Peyer's patch (tissue), 4 donors: ENCODE data around the gene SLX4.

ENCODE experiments used
- POLR2A ChIP-seq, 2 donors: fragments of 450-650 bp; IDR thresholded peaks; one replicate each; pipeline ENCODE4 v1.5.1; 2017; ENCODE audit warnings: antibody characterized with exemption in 2 of 2, mild to moderate bottlenecking in 2 of 2, moderate library complexity in 2 of 2
- TF ChIP-seq, protein P1 (sequence below), 6 experiments: fragments of 450-650 bp in 4 of 6; fragments of 200-600 bp in 2 of 6; sonication (generic) in 1 of 6; IDR thresholded peaks; one replicate each; pipeline ENCODE4 v1.5.1; 2017 to 2019; ENCODE audit warnings: antibody characterized with exemption in 6 of 6, mild to moderate bottlenecking in 3 of 6, moderate library complexity in 1 of 6

DNA sequence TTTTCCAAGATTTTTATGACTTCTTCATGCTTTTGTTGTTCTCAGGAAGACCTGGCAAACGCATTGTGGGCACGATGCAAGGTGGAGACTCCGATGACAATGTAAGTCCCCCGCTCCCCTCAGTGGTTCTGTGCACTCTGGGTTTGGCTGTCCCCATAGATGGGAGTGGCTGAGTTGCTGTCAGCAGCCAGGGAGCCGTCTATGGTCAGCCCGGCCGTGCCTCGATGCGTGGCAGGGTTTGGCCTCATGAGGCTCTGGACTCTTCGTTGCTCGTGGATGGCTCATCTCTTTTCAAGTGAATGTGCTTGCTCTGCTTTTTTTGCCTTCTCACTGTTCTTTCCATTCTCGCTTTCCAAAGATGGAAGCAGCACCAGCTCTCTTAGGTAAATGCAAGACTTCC lies 78.7 kb downstream of the SLX4 start:
- TF ChIP-seq POLR2A (IDR thresholded peaks at IDR 0.05): no peak
- TF ChIP-seq, protein P1, sequence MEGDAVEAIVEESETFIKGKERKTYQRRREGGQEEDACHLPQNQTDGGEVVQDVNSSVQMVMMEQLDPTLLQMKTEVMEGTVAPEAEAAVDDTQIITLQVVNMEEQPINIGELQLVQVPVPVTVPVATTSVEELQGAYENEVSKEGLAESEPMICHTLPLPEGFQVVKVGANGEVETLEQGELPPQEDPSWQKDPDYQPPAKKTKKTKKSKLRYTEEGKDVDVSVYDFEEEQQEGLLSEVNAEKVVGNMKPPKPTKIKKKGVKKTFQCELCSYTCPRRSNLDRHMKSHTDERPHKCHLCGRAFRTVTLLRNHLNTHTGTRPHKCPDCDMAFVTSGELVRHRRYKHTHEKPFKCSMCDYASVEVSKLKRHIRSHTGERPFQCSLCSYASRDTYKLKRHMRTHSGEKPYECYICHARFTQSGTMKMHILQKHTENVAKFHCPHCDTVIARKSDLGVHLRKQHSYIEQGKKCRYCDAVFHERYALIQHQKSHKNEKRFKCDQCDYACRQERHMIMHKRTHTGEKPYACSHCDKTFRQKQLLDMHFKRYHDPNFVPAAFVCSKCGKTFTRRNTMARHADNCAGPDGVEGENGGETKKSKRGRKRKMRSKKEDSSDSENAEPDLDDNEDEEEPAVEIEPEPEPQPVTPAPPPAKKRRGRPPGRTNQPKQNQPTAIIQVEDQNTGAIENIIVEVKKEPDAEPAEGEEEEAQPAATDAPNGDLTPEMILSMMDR (IDR thresholded peaks at IDR 0.05): no peak
